ENCODE results near the gene GAS2. TPM values are rescaled to one million over a fixed set of nuclear protein-coding genes. Genes with fewer than 3 reads are reported as not detected.

Gene GAS2
- total and polyA plus RNA-seq, 4 donors = 0.58 to 9.8 (median 1.2) TPM

GRCh38 chr11:22860241-22860640 lies 193.8 kb downstream of the GAS2 start, which contains the start of gene CCDC179:
Gene CCDC179, minus strand, starts transcription at chr11:22860474. Its CDS starts 53 bp downstream, at chr11:22860421.
- Histone ChIP-seq H3K27ac (ENCODE audit: low read depth in 1 of 2, low read length in 1 of 2) (no peak within 1 kb of the TSS), H3K27me3 (ENCODE audit: control insufficient read depth in 3 of 3, insufficient read depth in 3 of 3, low read length in 2 of 3) (no peaks in the 10 kb centered on the region), H3K36me3 (ENCODE audit: control insufficient read depth in 4 of 4, insufficient read depth in 4 of 4, low read length in 4 of 4) (no peaks in the 10 kb centered on the region), H3K4me3 (no peak within 1 kb of the TSS), H3K9me3 (ENCODE audit: control insufficient read depth in 4 of 4, insufficient read depth in 3 of 4, low read length in 3 of 4) (peaks cover 0 to 3% (median 0%) of the 10 kb centered on the region in 4 donors), H3K4me1 (ENCODE audit: control insufficient read depth in 5 of 5, insufficient read depth in 5 of 5, low read length in 5 of 5) (no peaks in the 10 kb centered on the region), H3K9ac (ENCODE audit: insufficient read depth in 1 of 2, low read length in 2 of 2) (no peak within 1 kb of the TSS)
- TF ChIP-seq, protein P1, sequence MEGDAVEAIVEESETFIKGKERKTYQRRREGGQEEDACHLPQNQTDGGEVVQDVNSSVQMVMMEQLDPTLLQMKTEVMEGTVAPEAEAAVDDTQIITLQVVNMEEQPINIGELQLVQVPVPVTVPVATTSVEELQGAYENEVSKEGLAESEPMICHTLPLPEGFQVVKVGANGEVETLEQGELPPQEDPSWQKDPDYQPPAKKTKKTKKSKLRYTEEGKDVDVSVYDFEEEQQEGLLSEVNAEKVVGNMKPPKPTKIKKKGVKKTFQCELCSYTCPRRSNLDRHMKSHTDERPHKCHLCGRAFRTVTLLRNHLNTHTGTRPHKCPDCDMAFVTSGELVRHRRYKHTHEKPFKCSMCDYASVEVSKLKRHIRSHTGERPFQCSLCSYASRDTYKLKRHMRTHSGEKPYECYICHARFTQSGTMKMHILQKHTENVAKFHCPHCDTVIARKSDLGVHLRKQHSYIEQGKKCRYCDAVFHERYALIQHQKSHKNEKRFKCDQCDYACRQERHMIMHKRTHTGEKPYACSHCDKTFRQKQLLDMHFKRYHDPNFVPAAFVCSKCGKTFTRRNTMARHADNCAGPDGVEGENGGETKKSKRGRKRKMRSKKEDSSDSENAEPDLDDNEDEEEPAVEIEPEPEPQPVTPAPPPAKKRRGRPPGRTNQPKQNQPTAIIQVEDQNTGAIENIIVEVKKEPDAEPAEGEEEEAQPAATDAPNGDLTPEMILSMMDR (IDR thresholded peaks at IDR 0.05; ENCODE audit: control extremely low read depth, extremely low read depth) = no peak
- WGBS, 2 donors = 94 to 96% methylated on average over 4 of the region's 4 CpGs
- ATAC-seq (ENCODE audit: insufficient read depth, low FRiP score) (no peak), DNase-seq (no peak)

Small RNA genes within 50 kb of the gene (small RNA-seq; reads per million reads assigned to genes)
- gene RNA5SP338 (ENCODE audit: low replicate concordance) = not detected

Other genes starting within 250 kb of the GAS2 start
- 10 to 100 TPM; 11.7 to 12.8 TPM for gene FANCF, start 40.8 kb upstream of the GAS2 start, total RNA-seq
- 1 to 10 TPM; 5.4 to 5.8 TPM for gene FANCF, start 40.8 kb upstream of the GAS2 start, polyA plus RNA-seq
- gene SVIP, start 163.2 kb downstream of the GAS2 start, total RNA-seq = 10 to 100 TPM; 12.5 to 13.8 TPM
- 10 to 100 TPM in 1 of 2 donors, 1 to 10 TPM in 1; 7.7 to 20.5 TPM for gene SVIP, start 163.2 kb downstream of the GAS2 start, polyA plus RNA-seq
- gene CCDC179, start 193.9 kb downstream of the GAS2 start, total RNA-seq = not detected
- gene CCDC179, start 193.9 kb downstream of the GAS2 start, polyA plus RNA-seq = not detected

All from lung (tissue), 13 donors.